AG08396 (cell line): Measurements from ENCODE around the gene SEC14L3.

ENCODE experiments used
- DNase-seq: peaks from one replicate; pipeline ENCODE4 v3.0.0; 2012; ENCODE audit warnings: low spot score, mixed read lengths

Gene SEC14L3

GRCh38 chr22:30471616-30472318 is at the start of gene SEC14L3:
TSS of gene SEC14L3 (minus strand) at chr22:30472017. CDS start at chr22:30471958, 59 bp downstream.
- no peak for DNase-seq

DNA sequence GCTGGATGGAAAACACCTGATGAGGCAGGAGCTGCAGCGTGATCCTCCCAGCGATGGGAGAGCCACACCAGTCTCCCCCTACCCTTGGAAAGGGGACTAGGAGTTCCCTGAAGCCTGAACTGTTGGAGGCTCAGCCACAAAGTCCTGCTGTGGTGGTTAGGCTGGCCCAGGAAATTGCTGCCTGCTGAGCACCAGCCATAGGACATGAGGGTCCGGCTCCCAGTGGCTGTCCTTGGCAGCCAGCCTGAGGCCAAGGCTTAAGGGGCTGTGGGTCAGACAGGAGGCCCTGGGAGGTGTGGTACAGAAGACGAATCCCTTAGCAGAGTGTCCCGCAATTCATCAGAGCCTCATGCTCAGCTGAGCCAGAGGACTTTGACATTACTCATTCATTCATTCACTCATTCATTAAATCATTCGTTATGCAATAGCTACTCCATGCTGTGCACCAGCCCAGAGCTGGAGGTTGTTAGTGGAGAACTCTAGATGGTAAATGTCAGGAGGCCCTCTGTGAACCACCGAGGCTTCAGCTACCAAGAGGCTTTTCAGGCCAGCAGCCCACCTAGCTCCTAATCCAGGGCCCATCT is 48.1 kb upstream of the SEC14L3 start:
- DNase-seq, result no peak

- no peak for DNase-seq
These were observed 44.9 kb upstream of the SEC14L3 start for GRCh38 chr22:30516731-30517130.

DNA sequence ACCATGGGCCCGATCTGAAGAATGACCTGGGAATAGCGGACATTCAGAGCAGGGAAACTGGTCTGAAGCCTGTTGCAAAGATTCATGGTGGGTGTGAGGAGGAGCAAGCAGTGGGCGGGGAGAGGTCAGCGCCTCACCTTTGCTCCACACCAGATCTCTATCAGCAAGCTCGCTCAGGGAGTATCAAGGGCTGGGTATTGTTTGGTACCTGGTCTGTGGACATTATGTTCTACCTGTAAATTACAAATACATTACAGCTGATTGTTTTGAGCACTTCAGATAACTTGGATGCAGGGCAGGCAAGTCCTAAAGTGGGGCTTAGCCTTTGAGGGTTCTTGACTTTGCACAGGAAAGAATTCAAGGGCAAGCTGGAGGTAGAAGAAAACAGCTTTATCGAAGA is 44.5 kb upstream of the SEC14L3 start:
- DNase-seq, result no peak

- no peak for DNase-seq
These were observed 42.4 kb upstream of the SEC14L3 start for GRCh38 chr22:30514252-30514651.

DNA sequence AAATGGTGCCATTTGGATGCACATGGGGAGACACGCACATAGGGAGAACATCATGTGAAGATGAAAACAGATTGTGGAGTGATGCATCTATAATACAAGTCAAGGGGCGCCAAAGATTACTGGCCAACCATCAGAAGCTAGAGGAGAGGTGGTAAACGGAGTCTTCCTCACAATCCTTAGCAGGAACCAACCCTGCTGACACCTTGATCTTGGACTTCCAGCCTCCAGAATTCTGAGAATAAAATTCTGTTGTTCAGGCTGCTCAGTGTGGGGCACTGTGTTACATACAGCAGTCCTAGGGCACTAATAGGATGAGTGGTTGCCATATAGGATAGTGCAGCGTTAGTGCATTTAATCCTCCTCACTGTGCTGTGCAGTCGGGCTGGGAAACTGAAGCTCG is 41.6 kb upstream of the SEC14L3 start:
- no peak for DNase-seq

DNA sequence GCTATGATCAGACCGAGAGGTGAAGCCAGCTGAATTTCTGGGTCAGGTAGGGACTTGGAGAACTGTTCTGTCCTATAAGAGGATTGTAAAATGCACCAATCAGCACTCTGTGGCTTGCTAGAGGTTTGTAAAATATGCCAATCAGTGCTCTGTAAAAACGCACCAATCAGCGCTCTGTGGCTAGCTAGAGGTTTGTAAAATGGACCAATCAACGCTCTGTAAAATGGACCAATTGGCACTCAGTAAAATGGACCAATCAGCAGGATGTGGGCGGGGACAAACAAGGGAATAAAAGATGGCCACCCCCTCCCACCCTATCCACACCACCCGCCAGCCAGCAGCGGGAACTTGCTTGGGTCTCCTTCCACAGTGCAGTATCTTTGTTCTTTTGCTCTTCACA is 40.1 kb upstream of the SEC14L3 start:
- DNase-seq, result no peak

DNA sequence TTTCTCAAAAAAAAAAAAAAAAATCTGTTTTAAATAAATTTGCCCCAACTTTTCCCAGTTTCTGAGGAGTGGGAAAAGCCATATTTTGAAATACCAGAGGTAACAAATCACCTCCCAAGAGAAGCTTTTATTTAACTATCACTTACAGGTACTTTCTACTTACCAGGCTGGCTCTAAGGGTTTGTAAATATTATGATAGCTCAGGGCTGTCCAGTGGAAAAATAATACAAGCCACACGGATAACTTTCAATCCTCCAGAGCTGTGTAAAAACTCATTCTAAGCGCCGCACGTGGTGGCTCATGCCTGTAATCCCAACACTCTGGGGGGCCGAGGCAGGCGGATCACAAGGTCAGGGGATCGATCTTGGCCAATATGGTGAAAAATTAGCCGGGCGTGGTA is 39.3 kb upstream of the SEC14L3 start:
- DNase-seq, result no peak

DNA sequence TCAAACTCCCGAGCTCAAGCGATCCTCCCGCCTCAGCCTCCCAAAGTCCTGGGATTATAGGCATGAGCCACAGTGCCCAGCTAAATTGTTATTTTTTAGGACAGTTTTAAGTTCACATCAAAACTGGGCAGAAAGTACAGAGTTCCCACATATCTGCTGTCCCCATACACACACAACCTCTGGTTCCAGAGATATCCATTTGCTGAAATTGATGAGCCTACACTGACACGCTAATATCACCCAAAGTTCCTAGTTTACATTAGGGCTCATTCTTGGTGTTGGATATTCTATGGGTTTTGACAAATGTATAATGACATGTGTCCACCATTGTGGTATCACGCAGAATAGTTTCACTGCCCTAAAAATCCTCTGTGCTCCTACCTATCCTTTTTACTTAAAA is 36.4 kb upstream of the SEC14L3 start:
- no peak for DNase-seq

- no peak for DNase-seq
These were observed 35.9 kb upstream of the SEC14L3 start for GRCh38 chr22:30507670-30508069.

DNA sequence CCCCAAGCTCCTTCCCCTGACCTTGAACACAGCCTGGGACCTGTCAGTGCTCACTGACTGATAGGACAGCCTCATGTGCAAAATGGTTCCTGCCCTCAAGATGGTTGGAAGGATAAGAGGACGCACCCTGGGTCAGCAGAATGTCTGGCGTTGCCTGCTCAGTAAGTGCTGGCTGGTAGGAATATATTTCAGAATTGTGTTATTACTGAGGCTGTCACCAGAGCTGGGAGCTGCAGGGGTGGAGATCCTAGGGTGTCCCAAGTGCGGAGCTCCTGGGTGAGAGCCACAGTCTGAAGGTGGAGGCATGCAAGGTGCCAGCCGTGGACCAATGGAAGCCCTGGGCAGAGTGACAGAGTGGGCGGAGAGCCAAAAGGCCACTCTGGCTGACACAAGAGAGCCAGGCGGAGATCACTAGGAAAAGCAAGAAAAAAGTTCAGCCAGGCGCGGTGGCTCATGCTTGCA is 34.7 kb upstream of the SEC14L3 start:
- DNase-seq, result no peak

DNA sequence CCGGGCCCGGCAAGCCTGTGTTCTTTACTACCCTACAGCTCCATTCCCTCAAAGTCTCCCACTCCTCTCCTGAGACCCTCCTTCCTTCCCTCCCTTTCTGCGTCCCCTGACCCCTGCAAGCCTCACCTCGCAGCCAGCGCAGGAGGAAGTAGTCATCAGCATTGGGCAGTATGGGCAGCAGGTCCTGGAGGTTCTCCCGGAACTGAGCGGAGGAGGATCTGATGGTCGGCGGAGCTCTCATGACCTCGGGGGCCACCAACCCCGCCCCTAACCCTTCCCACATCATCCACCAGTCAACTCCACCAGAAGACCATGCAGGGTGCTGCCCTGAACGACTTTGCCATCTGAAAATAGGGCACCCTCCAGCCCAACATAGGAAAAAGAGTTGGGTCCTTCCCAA is 31.7 kb upstream of the SEC14L3 start:
- no peak for DNase-seq

DNA sequence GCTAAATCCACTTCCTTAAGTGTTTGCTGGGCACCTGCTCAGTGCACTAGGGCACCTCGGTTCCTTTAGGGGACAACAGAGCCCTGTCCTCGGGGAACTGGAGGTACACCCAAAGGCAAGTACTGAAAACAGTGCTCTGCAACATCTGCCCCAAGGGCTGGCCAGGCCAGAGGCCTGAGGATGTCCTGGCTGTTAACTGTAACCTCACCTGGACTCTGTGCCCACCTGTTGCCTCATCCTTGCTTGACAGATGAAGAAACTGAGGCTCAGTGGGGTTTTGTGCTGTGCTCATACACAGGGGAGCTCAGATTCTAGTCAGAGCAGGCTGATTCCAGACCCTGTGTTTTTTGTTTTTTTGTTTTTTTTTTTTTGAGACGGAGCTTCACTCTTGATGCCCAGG is 31.1 kb upstream of the SEC14L3 start:
- no peak for DNase-seq

DNA sequence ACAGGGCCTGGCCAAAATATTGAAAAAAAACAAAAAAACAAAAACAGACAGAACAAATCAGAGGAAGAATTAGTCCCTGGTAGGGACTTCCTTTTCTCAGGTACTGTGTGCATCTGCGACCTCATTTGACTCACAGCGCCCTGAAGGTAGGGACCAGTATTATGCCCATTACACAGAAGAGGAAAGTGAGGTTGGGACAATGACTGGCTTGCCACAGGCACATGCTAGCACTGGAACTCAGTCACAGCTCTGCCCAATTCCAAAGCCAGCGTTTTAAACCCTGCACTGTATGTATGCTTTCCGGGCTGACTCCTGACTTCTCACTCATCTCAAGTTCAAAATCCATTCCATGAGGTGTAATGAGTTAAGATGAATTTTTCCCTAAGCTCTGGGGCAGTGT is 30.3 kb upstream of the SEC14L3 start:
- DNase-seq, result no peak

GRCh38 chr22:30500628-30501027 is 28.8 kb upstream of the SEC14L3 start:
- no peak for DNase-seq

DNA sequence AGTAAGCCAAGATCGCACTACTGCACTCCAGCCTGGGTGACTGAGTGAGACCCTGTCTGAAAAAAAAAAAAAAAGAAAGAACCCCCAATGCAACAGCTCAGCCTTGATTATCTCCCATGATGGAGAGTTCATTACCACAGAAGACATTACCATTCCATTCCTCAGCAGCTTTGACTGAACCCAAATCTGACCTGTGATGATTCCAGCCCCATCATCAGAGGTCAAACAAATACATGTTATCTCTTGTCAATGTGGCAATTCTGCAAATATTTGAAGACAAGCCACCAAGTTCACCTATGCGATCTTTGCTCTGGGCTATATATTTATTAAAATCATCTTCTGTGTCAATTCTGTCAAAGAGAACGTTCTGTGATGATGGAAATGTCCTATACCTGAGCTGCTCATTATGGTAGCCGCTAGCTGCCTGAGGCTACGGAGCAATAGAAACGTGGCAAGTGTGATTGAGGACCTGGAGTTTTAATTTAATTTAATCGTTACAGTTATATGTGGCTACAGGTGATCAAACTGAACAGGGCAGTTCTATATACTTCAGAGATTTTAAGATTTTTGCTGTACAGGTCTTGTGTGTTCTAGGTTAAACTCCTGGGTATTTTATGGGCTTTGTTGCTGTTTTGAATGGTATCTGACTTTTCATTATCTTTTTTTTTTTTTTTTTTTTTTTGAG is 25.8 kb upstream of the SEC14L3 start:
- DNase-seq, result no peak

DNA sequence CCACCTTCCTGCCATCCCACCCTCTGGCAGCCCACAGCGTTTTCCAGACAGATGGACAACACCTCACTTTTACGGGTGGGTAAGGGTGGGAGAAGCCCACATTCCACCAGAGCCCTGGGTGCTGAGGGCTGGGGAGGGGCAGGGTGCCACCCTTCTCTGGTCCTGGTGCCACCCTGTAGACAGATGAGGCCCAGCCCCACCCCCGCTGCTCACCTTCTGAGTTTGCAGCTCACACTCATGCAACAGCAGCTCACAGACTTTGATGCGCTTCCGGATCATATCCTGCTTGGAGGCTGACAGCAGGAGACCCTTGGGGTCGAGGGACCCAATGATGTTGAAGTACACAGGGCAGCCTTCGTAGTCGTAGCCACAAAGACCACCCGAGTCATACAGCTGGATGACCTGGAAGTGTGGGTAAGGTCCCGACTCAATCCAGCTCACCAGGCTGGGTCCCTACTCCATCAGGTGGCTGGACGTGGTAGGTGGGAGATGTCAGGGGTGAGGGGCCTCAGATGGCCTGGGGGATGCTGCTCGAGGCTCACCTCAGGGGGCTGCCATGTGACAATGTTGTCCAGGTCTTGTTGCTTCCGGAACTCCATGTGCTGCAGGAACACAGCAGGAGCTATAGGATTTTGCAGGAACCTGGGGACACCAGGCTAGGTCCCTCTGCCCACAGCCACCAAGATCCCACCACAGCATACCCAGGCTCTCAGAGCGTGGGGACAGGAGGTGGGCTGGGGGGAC is 23.4 kb upstream of the SEC14L3 start:
- DNase-seq, result no peak

- no peak for DNase-seq
These were observed 20.3 kb upstream of the SEC14L3 start for GRCh38 chr22:30492144-30492543.

DNA sequence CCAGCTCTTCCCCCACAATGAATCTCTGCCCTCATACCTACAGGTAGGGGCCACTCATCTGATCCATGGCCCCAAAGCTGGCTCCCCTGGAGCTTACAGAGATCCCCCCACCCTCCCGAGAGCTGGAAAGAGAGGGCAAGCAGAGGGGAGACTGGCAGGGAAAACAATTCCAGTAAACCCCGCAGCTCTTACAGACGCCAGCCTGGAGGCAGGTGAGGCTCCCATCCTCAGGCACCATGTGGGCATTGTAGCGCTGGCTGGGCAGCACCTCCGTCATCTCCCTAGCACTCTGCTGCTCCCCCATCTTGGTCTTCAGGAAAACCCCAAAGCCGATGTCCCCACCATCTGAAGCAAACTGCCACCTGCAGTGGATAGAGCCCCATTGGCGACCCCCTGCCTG is 19.6 kb upstream of the SEC14L3 start:
- no peak for DNase-seq

DNA sequence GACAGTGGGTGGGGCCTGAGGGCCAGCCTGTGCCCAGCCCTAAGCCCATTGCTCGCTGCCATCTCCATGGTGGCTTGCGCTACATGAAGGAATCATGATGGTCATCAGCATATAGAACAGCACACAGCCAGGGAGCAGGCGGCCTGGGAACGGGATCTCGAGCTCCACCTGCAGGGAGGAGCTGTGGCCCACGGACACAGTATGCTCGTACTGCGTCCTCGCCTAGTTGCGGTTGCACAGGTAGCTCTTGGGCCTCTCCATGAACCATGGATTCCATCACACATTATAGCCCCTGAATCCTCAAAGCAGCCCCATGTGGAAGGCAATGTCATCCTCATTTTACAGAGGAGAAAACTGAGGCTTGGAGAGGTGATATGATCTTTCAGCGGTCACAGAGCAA is 18.6 kb upstream of the SEC14L3 start:
- no peak for DNase-seq

- no peak for DNase-seq
These were observed 16.3 kb upstream of the SEC14L3 start for GRCh38 chr22:30488121-30488520.

DNA sequence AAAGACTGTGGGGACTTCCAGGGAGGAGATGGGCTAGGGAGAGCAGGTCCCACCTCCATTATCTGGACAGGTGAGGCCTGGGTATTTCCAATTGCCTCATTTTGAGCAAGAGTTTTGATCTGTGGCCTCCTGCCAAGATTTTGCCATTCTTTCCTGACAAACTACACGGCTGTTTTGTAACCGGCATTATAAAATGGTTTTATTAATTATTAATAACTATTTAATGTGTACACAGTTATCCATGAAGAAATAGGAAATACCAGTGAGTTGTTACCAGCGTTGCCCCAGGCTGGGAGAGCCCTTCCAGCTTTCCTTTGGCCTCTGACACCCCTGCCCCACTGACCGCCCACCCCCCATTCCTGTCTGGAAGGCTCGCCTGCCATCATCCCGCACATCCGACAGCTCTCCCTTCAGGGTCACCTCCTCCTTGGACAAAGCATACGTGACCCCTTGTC is 14.9 kb upstream of the SEC14L3 start:
- DNase-seq, result no peak

DNA sequence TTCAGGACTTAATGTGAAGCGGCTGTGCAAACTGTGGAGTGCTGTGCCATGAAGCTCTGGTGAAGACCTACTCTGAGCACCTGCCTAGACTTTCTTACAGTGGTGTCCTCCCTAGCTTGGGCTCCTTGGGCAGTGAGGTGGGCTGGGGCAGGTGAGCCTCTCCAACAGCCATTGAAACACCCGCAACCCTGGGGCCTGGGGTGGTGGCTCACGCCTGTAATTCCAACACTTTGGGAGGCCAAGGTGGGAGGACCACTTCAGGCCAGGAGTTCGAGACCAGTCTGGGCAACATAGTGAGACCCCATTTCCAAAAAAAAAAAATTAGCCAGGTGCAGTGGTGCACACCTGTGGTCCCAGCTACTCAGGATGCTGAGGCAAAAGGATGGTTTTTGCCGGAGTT is 14.3 kb upstream of the SEC14L3 start:
- DNase-seq, result no peak
